SU-DHL-6 (cell line): ENCODE results near the gene RABGEF1.

Experiments used
- CTCF ChIP-seq: fragments of 200-600 bp; sonication (generic); IDR thresholded peaks from one replicate; pipeline ENCODE4 v1.5.1; 2017; ENCODE audit warnings: antibody characterized with exemption, mild to moderate bottlenecking, low read length, moderate library complexity; ENCODE audit not compliant: insufficient read depth, poor library complexity, severe bottlenecking
- EZH2phosphoT487 ChIP-seq: fragments of 200-600 bp; sonication (generic), shearing (Covaris generic); conservative IDR thresholded peaks from 2 replicates; pipeline ENCODE4 v1.6.1; 2018; ENCODE audit warnings: mild to moderate bottlenecking, antibody characterized with exemption, low read length, moderate library complexity, mixed read lengths

GRCh38 chr7:66734006-66734405, 6.5 kb upstream of the RABGEF1 start:
- TF ChIP-seq CTCF (no peak), EZH2phosphoT487 (no peak)
